Astrocyte (in vitro differentiated cells and primary cell): ENCODE data around the gene GTF3A. TPM values are rescaled to one million over a fixed set of nuclear protein-coding genes. Genes with fewer than 3 reads are reported as not detected.

Source experiments
- DNase-seq: peaks from one replicate; pipeline ENCODE4 v3.0.0-alpha.2; 2010; ENCODE audit warnings: low read depth
- FAIRE-seq: peaks from 2 replicates; lab custom pipeline; 2011; peaks lifted over from hg19 to GRCh38; lab: Jason Lieb, UNC
- H2AFZ ChIP-seq: 2 replicates; pipeline ENCODE4 v1.6.0; 2012; ENCODE audit warnings: low read depth, low read length, inconsistent platforms
- H3K27ac ChIP-seq: 2 replicates; pipeline ENCODE4 v1.5.1; 2011; ENCODE audit warnings: low read depth, low read length, inconsistent platforms
- H3K27me3 ChIP-seq: 2 replicates; pipeline ENCODE4 v1.6.0; 2011; ENCODE audit warnings: low read length, inconsistent platforms; ENCODE audit not compliant: insufficient read depth
- H3K36me3 ChIP-seq: 2 replicates; pipeline ENCODE4 v1.5.1; 2011; ENCODE audit warnings: low read length, inconsistent platforms; ENCODE audit not compliant: insufficient read depth
- H3K4me1 ChIP-seq: 2 replicates; pipeline ENCODE4 v1.5.1; 2011; ENCODE audit warnings: low read length, inconsistent platforms; ENCODE audit not compliant: insufficient read depth
- H3K4me2 ChIP-seq: 2 replicates; pipeline ENCODE4 v1.6.0; 2012; ENCODE audit warnings: low read length, inconsistent platforms
- H3K4me3 ChIP-seq: 2 replicates; pipeline ENCODE4 v1.5.1; 2011; ENCODE audit warnings: low read depth, mild to moderate bottlenecking, low read length, inconsistent platforms; ENCODE audit not compliant: insufficient read depth
- H3K79me2 ChIP-seq: 2 replicates; pipeline ENCODE4 v1.6.0; 2012; ENCODE audit warnings: mild to moderate bottlenecking, low read length, inconsistent platforms; ENCODE audit not compliant: insufficient read depth
- H3K9ac ChIP-seq: 2 replicates; pipeline ENCODE4 v1.6.0; 2012; ENCODE audit warnings: mild to moderate bottlenecking, low read length, inconsistent platforms
- H3K9me3 ChIP-seq: 2 replicates; pipeline ENCODE4 v1.5.1; 2012; ENCODE audit warnings: low read depth, mild to moderate bottlenecking, low read length, inconsistent platforms; ENCODE audit not compliant: insufficient read depth
- H4K20me1 ChIP-seq: 2 replicates; pipeline ENCODE4 v1.6.0; 2012; ENCODE audit warnings: low read length, inconsistent platforms; ENCODE audit not compliant: insufficient read depth
- H3K27ac Mint-ChIP-seq: one replicate; pipeline ENCODE4 v1.8.0; 2021; ENCODE audit warnings: mild to moderate bottlenecking, mixed read lengths; ENCODE audit not compliant: unreplicated experiment
- H3K27me3 Mint-ChIP-seq: one replicate; pipeline ENCODE4 v1.8.0; 2021; ENCODE audit warnings: low read depth, mixed read lengths; ENCODE audit not compliant: unreplicated experiment
- H3K36me3 Mint-ChIP-seq: one replicate; pipeline ENCODE4 v1.8.0; 2021; ENCODE audit warnings: low read depth, mixed read lengths; ENCODE audit not compliant: unreplicated experiment
- H3K4me1 Mint-ChIP-seq: one replicate; pipeline ENCODE4 v1.8.0; 2021; ENCODE audit warnings: low read depth, mixed read lengths; ENCODE audit not compliant: unreplicated experiment
- H3K4me3 Mint-ChIP-seq: one replicate; pipeline ENCODE4 v1.8.0; 2021; ENCODE audit warnings: mild to moderate bottlenecking, moderate library complexity, mixed read lengths; ENCODE audit not compliant: unreplicated experiment
- H3K9me3 Mint-ChIP-seq: one replicate; pipeline ENCODE4 v1.8.0; 2021; ENCODE audit warnings: mild to moderate bottlenecking, mixed read lengths; ENCODE audit not compliant: unreplicated experiment
- EZH2 ChIP-seq: IDR thresholded peaks from 2 replicates; pipeline ENCODE4 v1.6.1; 2012; ENCODE audit warnings: mild to moderate bottlenecking, low read length, inconsistent platforms; ENCODE audit not compliant: insufficient read depth
- total RNA-seq: library from RNA; stranded (reverse); gene quantifications from 2 replicates; pipeline ENCODE4 v1.2.1, GENCODE V29; 2021
- TF ChIP-seq, protein P1 (sequence below): IDR thresholded peaks from 2 replicates; pipeline ENCODE4 v1.5.1; 2011; ENCODE audit warnings: low read depth, mild to moderate bottlenecking, inconsistent platforms, low read length, moderate library complexity; ENCODE audit not compliant: insufficient read depth

Gene GTF3A
- total RNA-seq, 1 donor from 2014 or later, result 83.6 TPM

DNA sequence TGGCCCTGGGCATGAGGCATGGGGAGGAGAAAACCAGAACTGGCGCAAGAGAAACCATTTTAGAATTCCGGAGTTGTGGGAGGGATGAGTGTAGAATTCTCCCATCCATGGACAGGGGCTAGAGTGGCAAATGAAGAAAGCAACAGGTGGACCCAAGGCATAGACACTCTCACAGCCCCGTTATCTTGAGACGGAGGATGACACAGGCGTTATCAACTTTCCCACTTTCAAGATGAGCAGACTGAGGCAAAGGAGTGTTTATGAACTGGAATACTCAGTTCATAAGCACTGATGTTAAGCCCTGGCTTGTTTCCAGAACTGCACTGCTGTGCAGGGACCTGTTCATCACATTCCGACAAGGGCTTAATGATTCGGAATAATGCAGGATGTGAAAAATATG is 1.1 kb upstream of the GTF3A start:
- Mint-ChIP-seq H3K36me3 (peaks cover 9% of the 10 kb centered on the region), H3K27me3 (peaks cover 12% of the 10 kb centered on the region), H3K9me3 (peaks cover 3% of the 10 kb centered on the region), H3K4me1 (peaks cover 31% of the 10 kb centered on the region), H3K27ac (no peak overlapping the region), H3K4me3 (peak overlapping the region; percentile 82)
- H3K79me2 ChIP-seq, result peaks cover 34% of the 10 kb centered on the region
- TF ChIP-seq, protein P1, sequence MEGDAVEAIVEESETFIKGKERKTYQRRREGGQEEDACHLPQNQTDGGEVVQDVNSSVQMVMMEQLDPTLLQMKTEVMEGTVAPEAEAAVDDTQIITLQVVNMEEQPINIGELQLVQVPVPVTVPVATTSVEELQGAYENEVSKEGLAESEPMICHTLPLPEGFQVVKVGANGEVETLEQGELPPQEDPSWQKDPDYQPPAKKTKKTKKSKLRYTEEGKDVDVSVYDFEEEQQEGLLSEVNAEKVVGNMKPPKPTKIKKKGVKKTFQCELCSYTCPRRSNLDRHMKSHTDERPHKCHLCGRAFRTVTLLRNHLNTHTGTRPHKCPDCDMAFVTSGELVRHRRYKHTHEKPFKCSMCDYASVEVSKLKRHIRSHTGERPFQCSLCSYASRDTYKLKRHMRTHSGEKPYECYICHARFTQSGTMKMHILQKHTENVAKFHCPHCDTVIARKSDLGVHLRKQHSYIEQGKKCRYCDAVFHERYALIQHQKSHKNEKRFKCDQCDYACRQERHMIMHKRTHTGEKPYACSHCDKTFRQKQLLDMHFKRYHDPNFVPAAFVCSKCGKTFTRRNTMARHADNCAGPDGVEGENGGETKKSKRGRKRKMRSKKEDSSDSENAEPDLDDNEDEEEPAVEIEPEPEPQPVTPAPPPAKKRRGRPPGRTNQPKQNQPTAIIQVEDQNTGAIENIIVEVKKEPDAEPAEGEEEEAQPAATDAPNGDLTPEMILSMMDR, result no peak
- no peak for TF ChIP-seq EZH2
- H2AFZ ChIP-seq, result peak overlapping the region; percentile 20
- peaks cover 6% of the 10 kb centered on the region for H3K27me3 ChIP-seq
- peaks cover 20% of the 10 kb centered on the region for H4K20me1 ChIP-seq
- DNase-seq (no peak), FAIRE-seq (no peak)
- no peak overlapping the region for H3K4me3 ChIP-seq
- H3K4me1 ChIP-seq, result peaks cover 31% of the 10 kb centered on the region
- H3K27ac ChIP-seq, result no peak overlapping the region
- no peak overlapping the region for H3K9ac ChIP-seq
- peak overlapping the region; percentile 100 for H3K4me2 ChIP-seq
- no peaks in the 10 kb centered on the region for H3K36me3 ChIP-seq
- H3K9me3 ChIP-seq, result no peaks in the 10 kb centered on the region

DNA sequence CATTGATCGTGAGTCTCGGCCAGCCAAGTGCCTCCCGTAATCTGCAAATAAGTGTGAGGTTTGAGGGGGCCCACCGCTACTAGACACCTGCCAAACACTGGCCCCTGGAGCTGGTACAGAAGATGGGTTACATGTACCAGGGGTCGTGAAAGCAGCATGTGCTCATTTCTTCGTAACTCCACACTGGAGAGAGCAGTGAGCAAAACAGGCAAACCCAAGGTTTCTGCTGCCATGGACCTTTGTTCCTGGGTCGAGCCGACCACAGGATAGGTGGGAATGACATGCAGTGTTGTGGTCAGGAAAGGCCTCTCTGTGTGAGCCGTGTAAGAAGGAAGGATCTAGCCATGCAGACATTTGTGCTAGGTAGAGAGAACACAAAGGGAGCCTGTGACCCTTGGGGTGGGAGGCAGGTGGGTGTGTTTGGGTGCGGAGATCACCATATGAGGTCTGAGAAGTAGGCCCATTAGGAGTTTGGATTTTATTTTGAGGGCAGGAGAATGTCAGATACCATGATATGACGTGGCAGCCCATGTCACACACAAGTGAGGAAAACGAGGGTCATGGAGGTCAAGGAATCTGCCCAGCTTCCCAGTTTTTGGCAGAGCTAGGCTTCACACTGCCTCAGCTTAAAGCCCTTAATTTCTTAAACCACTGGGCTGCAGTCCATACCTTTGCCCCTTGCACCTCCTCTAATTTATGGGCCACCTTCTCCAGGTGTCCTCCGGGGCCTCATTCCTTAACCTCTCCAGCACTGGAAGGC is 919 bp downstream of the GTF3A start:
- DNase-seq (peak; percentile 6), FAIRE-seq (no peak)
- H3K36me3 ChIP-seq, result peaks cover 4% of the 10 kb centered on the region
- Mint-ChIP-seq H3K27ac (peak overlapping the region; percentile 87), H3K9me3 (peaks cover 2% of the 10 kb centered on the region), H3K4me1 (peaks cover 26% of the 10 kb centered on the region), H3K36me3 (peaks cover 9% of the 10 kb centered on the region), H3K27me3 (peaks cover 12% of the 10 kb centered on the region), H3K4me3 (peak overlapping the region; percentile 85)
- H3K27ac ChIP-seq, result peak overlapping the region; percentile 1
- H3K27me3 ChIP-seq, result peaks cover 6% of the 10 kb centered on the region
- peaks cover 31% of the 10 kb centered on the region for H3K4me1 ChIP-seq
- H2AFZ ChIP-seq, result peak overlapping the region; percentile 97
- H4K20me1 ChIP-seq, result peaks cover 25% of the 10 kb centered on the region
- H3K79me2 ChIP-seq, result peaks cover 41% of the 10 kb centered on the region
- H3K4me3 ChIP-seq, result peak overlapping the region; percentile 83
- peak overlapping the region; percentile 84 for H3K9ac ChIP-seq
- H3K9me3 ChIP-seq, result no peaks in the 10 kb centered on the region
- H3K4me2 ChIP-seq, result peak overlapping the region; percentile 100
- TF ChIP-seq, protein P1, result no peak
- no peak for TF ChIP-seq EZH2
